HG02852 (cell line): Measurements from ENCODE around the gene C19orf81.
"Not testable (repeated sequence)": the region's sequence is repeated elsewhere in the genome, so short reads cannot be mapped to it uniquely, and the experiment has no call there.

ENCODE experiments used
- ATAC-seq: cut with Tn5 transposase; IDR thresholded peaks from one replicate; pipeline ENCODE4 v1.9.1; 2021; ENCODE audit warnings: mild to moderate bottlenecking, moderate library complexity; ENCODE audit not compliant: unreplicated experiment

The C19orf81 gene

DNA sequence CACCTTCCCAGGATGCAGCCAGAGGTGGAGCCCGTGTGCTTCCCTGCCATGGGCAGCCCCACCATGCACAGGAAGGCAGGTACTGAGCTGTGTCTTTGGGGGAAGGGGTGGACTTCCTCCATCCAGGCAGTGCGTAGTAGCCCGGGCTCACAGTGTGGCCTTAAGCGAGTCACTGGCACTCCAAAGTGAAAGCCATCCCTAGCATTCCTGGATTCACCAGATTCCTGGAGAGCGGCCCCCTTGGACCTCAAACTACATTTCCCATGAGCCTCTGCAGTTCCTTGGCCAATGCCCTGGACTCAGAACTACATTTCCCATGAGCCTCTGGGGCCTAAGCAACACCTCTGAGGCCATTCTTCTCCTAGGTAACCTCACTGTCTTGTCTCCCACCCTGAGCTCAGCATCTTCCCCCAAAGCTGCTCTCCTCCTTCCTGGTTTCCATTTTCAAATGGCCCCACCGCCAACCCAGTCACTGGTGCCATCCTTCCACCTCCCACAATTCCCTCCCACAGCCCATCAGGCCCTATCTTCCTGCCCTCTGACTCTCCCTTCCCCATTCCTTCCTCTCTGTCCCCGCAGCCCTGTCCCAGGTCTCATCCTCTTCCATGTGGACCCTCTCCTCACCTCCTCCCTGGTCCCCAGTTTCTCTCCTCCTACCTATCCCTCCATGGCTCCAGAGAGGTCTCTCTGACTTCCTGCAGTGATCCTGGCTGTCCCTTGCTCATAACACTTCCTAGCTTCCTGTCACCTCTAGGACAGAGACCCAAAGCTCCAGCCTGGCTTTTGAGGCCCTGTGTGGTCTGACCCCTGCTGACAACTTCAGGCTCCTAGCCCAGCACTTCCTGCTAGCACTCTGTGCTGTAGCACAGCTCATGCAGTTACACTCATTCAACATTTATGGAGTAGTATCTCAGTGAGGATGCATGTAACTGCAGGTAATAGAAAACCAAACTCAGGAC, at the start of gene C19orf81:
TSS of gene C19orf81 (plus strand) at position 13 of the 959 bp plus-strand sequence. CDS start at position 13, 0 bp downstream.
- ATAC-seq, result no peak

DNA sequence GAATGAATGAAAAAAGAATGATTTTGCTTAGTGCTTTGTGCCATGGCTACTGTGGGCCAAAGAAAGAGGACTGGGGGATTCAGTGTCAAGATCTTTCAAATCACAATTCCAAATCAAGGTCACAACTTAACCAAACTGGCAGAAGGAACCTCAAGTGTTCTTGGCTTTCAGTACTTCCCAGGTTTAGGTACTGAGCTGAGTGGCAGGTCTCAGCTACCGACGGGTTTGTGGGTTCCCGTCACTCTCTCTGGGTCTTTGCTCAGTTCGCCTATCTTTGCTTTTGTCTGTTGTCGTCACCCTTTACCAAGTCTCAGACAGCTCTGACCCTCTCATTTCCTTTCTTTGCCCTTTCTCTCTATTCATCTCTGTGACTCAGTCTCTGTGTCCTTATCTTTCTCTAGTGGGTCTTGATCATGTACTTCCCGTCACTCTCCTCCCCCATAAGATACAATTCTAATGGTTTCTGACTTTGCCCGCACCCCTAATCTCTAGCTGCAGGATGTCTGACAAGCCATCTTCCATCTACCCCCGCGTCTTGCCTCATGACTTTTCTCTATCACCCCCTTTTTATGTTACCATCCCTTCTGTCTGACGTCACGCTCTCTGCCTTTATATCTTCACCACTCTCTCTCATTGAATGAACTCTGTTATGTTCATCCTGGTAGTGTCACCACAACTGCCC, 47.7 kb upstream of the C19orf81 start:
- ATAC-seq, result no peak

DNA sequence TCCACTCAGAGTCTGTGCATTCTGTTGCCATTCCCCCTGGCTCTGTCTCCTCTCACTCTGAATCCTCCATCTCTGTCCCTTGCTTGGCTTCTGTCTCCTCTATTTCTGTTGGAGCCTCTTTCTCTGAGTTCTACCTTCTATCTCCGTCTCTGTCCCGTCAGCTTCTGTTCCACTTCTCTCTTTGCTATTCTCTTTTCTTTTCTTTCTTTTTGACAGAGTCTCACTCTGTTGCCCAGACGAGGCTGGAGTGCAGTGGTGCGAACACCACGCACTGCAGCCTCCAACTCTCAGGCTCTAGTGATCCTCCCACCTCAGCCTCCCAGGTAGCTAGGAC, 47.2 kb upstream of the C19orf81 start:
- no peak for ATAC-seq

DNA sequence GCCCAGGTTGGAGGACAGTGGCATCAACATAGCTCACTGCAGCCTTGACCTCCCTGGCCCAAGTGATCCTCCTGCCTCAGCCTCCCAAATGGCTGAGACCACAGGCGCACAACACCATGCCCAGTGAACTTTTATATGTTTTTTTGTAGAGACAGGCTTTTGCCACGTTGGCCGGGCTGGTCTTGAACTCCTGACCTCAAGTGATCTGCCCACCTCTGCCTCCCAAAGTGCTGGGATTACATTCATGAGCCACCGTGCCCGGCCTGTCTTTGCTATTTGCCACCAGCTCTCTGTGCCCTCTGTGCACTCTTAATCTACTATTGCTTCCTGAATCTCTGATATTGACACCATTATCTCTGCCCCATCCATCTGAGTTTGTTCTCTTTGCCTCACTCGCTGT, 46.7 kb upstream of the C19orf81 start:
- ATAC-seq, result no peak

DNA sequence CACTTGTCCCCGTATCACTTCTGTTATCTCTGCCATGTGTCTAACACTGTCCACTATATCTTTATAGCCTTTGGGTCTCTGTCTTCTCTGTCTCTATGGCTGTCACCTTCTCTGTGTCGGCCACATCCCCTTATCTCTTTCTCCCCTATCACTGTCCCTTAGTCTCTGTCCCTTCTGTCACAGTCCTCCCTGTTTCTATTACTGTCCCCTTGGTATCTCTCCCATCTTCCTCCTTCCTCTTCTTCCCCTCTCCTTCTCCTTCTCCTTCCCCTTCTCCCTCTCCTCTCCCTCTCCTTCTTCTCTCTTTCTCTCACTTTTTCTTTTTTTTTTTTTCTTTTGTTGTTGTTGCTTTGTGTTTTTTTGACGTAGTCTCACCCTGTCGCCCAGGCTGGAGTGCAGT, 46.3 kb upstream of the C19orf81 start:
- ATAC-seq, result no peak

DNA sequence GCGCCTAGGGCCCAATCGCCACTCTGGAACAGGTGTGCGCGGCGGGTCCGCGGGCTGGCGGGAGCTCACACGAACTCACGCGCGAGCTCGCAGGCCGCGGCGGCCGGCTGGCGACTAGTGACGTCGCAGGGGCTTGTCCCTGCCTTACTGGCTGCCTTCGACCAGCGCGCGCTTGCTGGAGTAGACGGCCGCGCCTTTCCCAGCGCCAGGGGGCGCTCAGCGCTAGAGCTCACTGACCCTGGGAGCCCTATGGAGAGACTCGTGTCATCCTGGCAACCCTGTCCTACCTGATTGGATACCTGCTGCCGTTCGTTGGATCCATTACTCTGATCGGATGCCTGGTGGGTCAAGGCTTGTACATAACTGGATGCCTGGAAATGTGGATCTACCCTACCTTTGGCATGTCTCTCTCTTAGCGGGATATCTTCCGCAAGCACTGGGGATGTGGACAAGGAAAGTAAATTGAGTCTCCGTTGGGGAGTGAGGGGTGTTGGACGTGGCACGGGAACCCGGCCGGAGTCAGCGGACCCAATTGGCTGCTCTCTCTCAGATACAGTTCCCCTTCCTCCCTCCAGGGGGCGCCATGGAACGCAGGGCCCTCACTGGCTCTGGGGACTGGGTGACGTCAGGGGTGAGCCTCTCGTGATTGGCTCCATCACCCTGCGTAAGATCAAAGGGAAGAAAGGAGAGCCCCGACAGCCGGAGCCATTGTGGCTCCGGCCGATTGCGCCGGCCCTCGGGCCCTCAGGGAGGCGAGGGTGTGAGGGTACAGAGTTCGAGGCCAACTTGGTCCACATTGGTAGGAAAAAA, 44.8 kb upstream of the C19orf81 start:
- ATAC-seq, result not testable (repeated sequence)

DNA sequence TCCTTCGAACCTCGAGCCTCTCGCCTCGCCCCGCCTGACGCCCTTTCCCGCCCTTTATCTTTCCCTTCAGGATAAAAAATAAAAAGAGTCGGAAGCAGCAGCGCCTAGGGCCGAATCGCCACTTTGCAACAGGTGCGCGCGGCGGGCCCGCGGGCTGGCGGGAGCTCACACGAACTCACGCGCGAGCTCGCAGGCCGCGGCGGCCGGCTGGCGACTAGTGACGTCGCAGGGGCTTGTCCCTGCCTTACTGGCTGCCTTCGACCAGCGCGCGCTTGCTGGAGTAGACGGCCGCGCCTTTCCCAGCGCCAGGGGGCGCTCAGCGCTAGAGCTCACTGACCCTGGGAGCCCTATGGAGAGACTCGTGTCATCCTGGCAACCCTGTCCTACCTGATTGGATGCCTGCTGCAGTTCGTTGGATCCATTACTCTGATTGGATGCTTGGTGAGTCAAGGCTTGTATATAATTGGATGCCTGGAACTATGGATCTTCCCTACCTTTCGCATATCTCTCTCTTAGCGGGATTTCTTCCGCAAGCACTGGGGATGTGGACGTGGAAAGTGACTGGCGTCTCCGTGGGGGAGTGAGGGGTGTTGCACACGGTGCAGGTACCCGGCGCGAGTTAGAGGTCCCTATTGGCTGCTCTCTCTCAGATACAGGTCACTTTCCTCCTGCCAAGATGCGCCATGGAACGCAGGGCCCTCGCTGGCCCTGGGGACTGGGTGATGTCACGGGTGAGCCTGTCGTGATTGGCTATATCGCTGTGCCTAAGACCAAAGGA, 43.0 kb upstream of the C19orf81 start:
- not testable (repeated sequence) for ATAC-seq

DNA sequence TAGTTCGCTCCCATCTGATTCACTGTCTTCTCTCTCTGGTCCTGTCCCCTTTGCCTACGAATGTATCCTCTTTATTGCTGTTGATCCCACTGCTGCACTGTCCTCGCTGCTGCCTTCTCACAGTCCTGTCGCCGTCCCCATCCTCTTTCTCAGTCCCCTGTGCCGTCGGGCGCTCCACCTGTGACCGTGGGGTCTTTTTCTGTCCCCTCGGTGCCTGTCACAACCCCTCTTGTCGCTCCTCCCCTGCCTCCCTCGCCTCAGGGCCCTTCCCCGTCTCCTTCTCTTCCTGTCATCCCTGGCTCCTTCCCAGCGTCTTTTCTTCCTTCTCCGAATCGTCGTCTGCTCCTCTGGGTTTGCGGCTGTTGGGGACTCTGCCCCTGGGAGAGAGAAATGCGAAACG, 41.9 kb upstream of the C19orf81 start:
- no peak for ATAC-seq

DNA sequence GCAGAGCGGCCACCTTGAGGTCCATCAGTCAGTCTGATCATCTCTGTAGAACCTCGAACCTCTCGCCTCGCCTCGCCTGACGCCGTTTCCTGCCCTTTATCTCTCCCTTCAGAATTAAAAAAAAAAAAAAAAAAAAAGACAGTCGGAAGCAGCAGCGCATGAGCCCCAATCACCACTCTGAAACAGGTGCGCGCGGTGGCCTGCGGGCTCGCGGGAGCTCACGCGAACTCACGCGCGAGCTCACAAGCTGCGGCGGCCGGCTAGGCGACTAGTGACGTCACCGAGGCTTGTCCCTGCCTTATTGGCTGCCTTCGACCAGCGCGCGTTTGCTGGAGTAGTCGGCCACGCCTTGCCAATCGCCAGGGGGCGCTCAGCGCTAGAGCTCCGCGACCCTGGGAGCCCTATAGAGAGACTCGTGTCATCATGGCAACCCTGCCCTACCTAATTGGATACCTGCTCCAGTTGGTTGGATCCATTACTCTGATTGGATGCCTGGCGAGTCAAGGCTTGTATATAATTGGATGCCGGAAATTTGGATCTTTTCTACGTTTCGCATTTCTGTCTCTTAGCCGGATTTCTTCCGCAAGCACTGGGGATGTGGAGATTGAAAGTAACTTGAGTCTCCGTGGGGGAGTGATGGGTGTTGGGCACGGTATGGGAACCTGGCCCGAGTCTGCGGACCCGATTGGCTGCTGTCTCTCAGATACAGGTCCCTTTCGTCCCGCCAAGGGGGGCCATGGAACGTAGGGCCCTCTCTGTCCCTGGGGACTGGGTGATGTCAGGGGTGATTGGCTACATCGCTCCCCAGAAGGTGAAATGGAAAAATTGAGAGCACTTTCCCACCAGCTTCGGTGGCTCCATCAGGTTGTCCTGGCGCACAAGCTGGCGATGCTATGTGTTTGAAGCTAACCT, 41.1 kb upstream of the C19orf81 start:
- ATAC-seq, result no peak

DNA sequence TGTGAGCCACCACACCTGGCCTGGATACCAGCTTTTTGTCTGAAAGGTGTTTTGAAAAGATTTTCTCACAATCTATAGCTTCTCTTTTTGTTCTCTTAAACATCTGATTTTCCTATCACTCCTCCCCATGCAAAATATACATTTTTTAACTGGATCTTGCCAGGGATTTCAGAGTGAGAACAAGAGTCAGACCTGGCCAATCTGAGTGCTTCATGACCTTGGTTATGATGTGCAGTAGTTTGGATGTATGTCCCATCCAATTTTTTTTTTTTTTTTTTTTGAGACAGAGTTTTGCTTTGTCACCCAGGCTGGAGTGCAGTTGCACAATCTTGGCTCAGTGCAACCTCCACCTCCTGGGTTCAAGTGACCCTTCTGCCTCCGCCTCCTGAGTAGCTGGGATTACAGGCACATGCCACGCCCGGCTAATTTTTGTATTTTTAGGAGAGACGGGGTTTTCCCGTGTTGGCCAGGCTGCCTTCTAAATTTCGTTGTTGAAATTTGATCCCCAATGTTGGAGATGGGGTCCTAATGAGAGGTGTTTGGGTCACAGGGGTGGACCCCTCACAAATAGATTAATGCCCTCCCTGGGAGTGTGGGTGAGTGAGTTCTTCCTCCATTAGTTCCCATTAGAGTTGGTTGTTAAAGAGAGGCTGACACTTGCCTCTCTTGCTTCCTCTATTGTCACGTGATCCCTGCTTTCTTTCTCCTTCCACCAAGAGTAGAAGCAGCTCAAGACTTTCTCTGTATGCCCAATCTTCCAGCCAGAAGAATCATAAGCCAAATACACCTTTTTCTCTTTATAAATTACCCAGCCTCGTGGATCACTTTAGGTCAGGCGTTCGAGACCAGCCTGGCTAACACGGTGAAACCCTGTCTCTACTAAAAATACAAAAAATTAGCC, 36.5 kb upstream of the C19orf81 start:
- ATAC-seq, result not testable (repeated sequence)

DNA sequence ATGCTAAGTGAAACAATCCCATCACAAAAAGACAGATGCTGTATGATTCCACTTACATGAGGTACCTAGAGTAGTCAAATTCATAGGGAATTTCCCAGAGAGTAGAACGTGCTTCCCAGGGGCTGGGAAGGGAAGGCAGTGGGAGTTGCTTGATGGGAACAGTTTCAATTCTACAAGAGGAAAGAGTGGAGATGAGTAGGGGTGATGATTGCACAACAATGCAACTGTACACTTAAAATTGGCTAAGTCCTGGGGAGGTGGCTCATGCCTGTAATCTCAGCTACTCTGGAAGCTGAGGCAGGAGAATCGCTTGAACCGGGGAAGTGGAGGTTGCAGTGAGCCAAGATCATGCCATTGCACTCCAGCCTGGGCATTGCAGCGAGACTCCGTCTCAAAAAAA, 30.9 kb upstream of the C19orf81 start:
- not testable (repeated sequence) for ATAC-seq

DNA sequence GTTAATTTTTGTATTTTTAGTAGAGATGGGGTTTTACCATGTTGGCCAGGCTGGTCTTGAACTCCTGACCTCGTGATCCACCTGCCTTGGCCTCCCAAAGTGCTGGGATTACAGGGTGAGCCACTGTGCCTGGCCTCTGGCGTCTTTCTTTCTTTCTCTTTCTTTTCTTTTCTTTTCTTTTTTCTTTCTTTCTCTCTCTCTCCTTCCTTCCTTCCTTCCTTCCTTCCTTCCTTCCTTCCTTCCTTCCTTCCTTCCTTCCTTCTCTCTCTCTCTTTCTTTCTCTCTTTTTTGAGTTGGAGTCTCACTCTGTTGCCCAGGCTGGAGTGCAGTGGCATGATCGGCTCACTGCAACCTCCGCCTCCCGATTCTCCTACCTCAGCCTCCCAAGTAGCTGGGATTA, 30.1 kb upstream of the C19orf81 start:
- ATAC-seq, result not testable (repeated sequence)

DNA sequence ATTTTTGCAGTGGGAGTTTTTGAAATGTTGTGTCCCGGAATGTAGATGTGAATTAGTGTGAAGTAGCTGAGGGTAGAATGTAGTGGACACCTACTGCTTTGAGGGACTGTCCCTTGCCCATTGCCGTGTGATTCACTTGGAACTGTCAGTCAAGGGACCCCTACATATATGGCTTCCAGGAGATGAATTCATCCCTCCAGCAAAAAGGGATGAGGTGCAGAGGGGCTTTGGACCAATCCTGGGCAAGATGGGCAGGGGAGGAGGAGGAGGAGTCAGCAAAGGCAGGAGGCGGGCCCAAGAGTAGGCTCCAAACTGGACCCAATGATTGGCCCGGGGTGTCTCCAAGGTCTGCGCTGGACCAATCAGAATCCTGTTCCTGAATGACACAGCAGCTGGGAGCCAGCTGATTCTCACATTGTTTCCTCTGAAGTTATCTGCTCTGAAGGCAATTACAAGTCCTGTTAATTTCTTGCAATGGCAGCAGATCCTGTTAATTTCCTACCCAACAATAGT, 28.8 kb upstream of the C19orf81 start:
- ATAC-seq, result not testable (repeated sequence)

DNA sequence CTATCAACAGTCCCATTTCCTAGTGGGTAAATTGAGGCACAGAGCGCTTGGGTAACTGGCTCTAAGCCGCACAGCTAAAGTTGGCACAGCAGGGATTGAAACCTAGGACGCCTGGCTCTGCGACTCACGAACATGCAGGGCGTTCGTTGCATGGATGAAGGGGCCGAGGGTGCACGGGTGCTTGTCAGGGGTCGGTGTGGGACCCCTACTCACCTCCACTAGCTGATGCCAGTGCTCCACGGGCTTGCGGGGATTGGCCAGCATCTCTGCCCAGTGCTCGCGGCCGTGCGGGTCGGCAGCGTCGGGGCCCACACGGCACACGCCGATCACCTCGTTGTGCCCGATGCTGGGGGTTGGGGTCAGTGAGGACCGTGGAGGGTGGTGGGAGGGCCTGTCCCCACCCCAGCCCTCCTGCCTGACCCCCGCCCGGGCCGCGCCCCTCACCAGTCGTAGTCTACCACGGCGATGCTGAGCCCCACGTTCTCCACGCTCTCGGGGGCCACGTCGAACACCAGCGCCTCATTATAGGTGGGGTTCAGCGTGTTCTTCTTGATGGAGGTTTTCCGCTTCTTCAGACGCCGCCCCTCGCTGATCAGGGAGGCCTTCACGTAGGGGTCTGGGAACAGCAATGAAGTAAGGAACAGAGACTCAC, 24.2 kb upstream of the C19orf81 start:
- ATAC-seq, result no peak

DNA sequence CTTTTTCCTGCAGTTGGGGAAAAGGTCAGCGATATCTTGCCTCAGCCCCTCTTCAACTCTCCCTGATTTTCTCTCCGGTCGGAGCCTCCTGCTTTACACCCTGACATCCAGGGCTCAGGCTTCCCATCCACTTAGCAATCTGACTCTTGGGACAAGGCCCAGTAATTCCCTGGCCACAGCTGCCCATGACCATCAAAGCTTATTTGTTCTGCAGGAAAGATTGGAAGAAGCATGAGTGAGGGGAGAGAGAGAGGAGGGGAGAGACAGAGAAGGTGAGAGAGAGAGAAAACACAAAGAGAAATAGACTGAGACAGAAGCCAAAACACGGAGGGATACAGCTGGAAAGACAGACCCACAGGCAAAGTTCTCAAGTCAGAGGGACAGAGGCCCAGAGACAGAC, 23.2 kb upstream of the C19orf81 start:
- no peak for ATAC-seq

DNA sequence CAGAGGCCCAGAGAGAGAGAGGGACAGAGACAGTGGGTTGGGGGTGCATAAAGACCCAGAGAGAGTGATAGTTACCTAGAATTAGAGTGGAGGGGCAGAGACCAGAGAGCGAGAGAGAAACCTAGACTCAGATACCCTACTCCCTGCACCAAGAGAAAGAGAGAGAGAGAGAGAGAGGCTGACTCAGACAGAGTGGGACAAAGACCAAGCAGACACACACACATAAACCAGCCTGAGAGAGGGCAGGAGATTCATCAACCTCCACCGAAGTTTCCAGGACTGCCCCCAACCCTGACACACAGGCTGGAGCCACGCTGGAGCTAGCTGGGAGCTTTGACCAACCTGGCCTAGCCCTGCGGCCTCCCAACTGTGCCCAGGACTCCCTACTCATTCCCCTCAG, 22.4 kb upstream of the C19orf81 start:
- no peak for ATAC-seq

DNA sequence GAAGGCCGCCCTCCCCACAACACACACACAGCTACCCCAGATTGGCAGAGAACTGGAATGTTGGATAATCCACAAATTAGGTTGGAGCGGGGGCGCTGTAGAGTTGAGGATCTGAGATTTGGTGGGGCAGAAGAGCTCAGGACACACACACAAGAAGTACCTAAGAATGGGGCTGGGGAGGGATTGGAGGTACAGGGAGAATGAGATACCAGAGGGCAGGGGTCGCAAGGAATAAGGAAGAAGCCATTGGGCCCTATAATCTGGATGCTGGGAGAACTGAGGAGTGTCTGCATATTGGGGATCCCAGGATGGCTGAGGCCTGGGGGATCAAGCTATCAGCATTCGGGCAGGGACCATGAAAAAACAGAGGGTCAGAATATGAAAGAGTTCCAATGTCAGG, 21.1 kb upstream of the C19orf81 start:
- no peak for ATAC-seq

DNA sequence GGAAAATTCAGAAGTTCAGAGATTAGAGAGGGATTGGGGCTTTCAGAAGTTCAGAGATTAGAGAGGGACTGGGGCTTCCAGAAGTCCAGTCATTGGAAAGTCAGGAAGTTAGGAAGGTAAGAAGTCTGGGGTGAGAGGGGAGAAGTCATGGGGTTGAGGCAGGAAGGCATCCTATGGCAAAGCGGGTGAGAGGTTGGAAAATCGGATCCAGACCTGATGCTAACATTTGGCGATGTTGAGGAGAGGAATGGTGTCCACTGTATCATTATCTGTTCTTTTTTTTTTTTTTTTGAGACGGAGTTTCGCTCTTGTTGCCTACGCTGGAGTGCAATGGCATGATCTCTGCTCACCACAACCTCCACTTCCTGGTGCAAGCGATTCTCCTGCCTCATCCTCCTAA, 20.7 kb upstream of the C19orf81 start:
- no peak for ATAC-seq
